Measurements from ENCODE around the gene HACD1. TPM values are rescaled to one million over a fixed set of nuclear protein-coding genes. Genes with fewer than 3 reads are reported as not detected.
A peak's percentile ranks its signal among the peaks of the same experiment; 100 is the strongest.

The HACD1 gene
- total and polyA plus RNA-seq, 10 of the 15 experiments (the other 5 are each of a cell fraction or from before 2014, with no cell fraction given): 0.22 to 1.5 (median 0.78) TPM; not detected in 1

- ATAC-seq (no peak), DNase-seq (ENCODE audit: low read depth, low spot score) (no peak), FAIRE-seq (no peak)
- POLR2A ChIA-PET: interaction anchor here (0.5 to 2.2 kb wide), 6 partner anchors 9 to 807 kb away, joined by 3 to 7 read pairs (median 6); no protein-coding TSS in a partner anchor
- SMC1A ChIA-PET (ENCODE audit: uncharacterized antibody, unreplicated experiment): interaction anchor here (0.6 to 6.1 kb wide), 19 partner anchors 9 to 221 kb away, joined by 3 to 63 read pairs (median 4); no protein-coding TSS in a partner anchor
- 80% methylated on average over 3 of the region's 3 CpGs for WGBS (ENCODE audit: insufficient coverage, insufficient replicate concordance, low lambda C conversion rate, missing lambda C conversion rate)
- Histone ChIP-seq H3K9ac (ENCODE audit: control insufficient read depth, insufficient read depth, low read length) (no peak overlapping the region), H2AFZ (ENCODE audit: control insufficient read depth, low read depth, low read length) (no peak overlapping the region), H3K4me3 (peak overlapping the region; percentile 36; the same call in 1 of the 2 replicates), H3K79me2 (ENCODE audit: control insufficient read depth, insufficient read depth, low read length) (peaks cover 78% of the 10 kb centered on the region), H3K4me1 (ENCODE audit: control insufficient read depth, insufficient read depth, low read length) (peaks cover 5% of the 10 kb centered on the region; the same call in 1 of the 2 replicates), H3K36me3 (ENCODE audit: control insufficient read depth in 2 of 2, insufficient read depth in 2 of 2, low read length in 1 of 2) (0 out of 4 replicates have a peak, but pooled peaks cover 0 to 4% of the 10 kb centered on the region in 2 experiments), H3K9me3 (replicated peaks; ENCODE audit: control insufficient read depth, insufficient read depth, low read length) (peaks cover 6% of the 10 kb centered on the region; the same call in 2 of the 3 replicates), H3K27ac (ENCODE audit: control insufficient read depth, insufficient read depth) (no peak overlapping the region), H4K20me1 (ENCODE audit: control insufficient read depth, insufficient read depth) (no peaks in the 10 kb centered on the region), H3K27me3 (replicated peaks in 1 of 2; ENCODE audit: control insufficient read depth in 2 of 2, insufficient read depth in 2 of 2, low read length in 1 of 2) (no peaks in the 10 kb centered on the region), H3K4me2 (ENCODE audit: control insufficient read depth, insufficient read depth) (peak overlapping the region; percentile 21; the same call in 1 of the 2 replicates)
- no TSS peak for BruUV-seq (replicated peaks)
- TF ChIP-seq ATF7 (IDR thresholded peaks at IDR 0.05; ENCODE audit: low read depth) (no peak), CREB1 (IDR thresholded peaks at IDR 0.05; ENCODE audit: low read depth) (no peak), BCL11A (IDR thresholded peaks at IDR 0.05; ENCODE audit: low read depth, low read length) (no peak), HDGF (IDR thresholded peaks at IDR 0.05) (no peak), EZH2 (IDR thresholded peaks at IDR 0.05; ENCODE audit: borderline replicate concordance, control insufficient read depth, low read depth, low read length) (no peak)
- in situ Hi-C loops (cut with MboI): no loop called here
- CTCF ChIA-PET: interaction anchor here (0.7 to 2.2 kb wide), 8 partner anchors 9 to 1011 kb away, joined by 3 to 8 read pairs (median 3); no protein-coding TSS in a partner anchor
- RAD21 ChIA-PET (ENCODE audit: unreplicated experiment): interaction anchor here (0.7 to 1.8 kb wide), 8 partner anchors 11 to 664 kb away, joined by 3 to 6 read pairs (median 3); no protein-coding TSS in a partner anchor
- intact Hi-C loops (cut with micrococcal nuclease; ENCODE audit: unreplicated experiment): no loop called here
Observed at GRCh38 chr10:17647326-17647725, 30.2 kb upstream of the HACD1 start.

Data from GM12878 (cell line).